Activated CD4-positive, alpha-beta T cell treated with anti-CD3 and anti-CD28 coated beads, Interleukin-2, amount 50 U/mL, for 1 hour (primary cell): ENCODE results near the gene KIF21B.

Experiments used
- DNase-seq: peaks from one replicate; pipeline ENCODE4 v3.0.0-alpha.2; 2020

Gene KIF21B

GRCh38 chr1:200989337-200989736 lies 34.2 kb downstream of the KIF21B start:
- DNase-seq = no peak

- DNase-seq = no peak
These were observed 34.8 kb downstream of the KIF21B start for GRCh38 chr1:200988693-200989092.

DNA sequence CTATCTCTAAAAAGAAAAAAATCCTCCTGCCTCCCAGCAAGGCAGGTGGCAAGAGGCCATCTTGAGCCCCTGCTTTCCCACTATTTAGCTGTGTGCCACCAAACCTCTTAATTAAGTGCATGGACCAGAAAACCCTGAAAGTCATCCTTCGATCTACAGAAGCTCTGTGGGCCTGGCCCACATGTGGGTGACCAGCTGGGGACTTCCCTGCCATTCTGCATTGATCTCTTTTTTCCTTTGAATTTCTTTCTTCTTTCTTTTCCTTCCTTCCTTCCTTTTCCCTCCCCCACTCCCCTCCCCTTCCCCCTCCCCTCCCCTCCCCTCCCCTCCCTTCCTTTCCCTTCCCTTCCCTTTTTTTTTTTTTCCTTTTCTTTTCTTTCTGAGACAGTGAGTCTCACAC lies 38.0 kb downstream of the KIF21B start:
- DNase-seq = no peak

DNA sequence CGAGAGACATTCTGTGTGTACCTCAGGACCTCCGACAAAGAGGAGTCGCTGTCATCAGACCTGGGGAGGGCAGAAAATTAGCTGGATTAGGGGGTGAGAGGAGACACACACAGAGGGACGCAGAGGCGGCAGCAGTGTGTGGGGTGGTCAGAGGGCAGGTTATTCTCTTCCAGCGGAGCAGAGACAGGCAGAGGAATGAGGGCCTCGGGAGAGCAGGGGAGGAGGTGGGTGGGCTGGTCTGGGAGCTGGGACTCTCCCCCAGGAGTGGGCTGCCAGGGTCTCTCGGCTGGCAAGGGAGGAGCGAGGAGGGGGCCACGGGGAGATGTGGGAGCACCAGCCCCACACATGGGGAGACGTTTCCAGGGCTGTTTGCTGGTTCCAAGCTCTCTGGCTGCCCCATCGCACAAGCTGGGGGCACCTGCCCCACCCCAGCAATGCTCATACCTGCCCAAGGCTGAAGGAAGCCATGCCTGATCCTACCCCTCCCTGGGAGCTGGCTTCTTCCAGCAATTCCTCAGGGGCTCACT lies 40.4 kb downstream of the KIF21B start:
- no peak for DNase-seq

GRCh38 chr1:200982071-200982945 lies 41.2 kb downstream of the KIF21B start:
- no peak for DNase-seq

- DNase-seq = no peak
These were observed 42.2 kb downstream of the KIF21B start for GRCh38 chr1:200981278-200981677.

DNA sequence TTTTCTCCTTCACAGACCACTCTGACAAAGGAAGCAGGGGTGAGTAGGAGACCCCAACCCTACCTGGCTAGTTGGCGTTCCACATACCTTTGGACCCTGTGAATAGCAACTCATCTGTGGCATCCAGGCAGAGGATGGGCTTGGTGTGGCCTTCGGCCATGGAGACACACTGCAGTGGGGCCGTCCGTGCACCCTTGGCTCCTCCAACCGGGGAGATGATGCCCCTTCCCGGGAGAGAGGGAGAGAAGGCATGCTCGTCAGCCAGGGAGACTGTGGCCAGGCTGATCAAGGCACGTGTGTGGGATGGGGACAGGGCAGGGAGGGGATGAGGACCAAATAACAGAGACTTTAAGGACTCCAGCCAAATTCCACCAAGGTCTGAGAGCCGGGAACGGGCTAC lies 42.6 kb downstream of the KIF21B start:
- no peak for DNase-seq

GRCh38 chr1:200980452-200980772 lies 43.1 kb downstream of the KIF21B start:
- no peak for DNase-seq

- DNase-seq = peak; percentile 64
These were observed 43.7 kb downstream of the KIF21B start for GRCh38 chr1:200979574-200980451.

DNA sequence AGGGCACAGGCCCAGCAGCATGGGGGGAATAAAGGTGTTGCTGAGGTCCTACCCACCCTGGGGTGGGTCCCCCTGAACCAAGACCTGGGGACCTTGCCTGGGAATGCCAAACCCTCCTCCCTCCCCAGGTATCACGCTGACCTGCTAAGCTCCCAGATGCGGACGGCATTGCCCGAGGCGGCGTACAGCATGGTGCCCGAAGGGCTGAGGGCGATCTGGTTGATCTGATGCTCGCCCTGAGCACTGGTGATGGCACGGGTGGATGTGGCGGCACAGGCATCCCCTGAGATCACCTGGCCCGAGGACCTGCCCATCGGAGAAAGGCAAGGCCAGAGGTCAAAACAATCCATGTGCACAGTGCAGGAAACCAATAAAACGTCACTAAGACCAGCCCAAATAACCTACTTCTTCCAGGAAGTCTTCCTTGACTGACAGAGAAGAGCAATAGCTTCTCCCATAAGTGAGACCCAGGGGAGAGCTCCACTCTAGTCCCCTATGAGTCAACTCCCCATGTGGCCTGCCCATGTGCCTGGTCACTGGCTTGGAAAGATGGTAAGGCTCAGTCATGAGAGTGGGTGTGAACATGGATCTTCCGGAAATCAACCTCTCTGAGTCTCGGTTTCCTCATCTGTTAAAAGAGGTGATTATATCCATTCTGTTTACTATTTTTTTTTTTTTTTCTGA lies 46.3 kb downstream of the KIF21B start:
- DNase-seq = no peak

- no peak for DNase-seq
These were observed 46.9 kb downstream of the KIF21B start for GRCh38 chr1:200976634-200977033.

DNA sequence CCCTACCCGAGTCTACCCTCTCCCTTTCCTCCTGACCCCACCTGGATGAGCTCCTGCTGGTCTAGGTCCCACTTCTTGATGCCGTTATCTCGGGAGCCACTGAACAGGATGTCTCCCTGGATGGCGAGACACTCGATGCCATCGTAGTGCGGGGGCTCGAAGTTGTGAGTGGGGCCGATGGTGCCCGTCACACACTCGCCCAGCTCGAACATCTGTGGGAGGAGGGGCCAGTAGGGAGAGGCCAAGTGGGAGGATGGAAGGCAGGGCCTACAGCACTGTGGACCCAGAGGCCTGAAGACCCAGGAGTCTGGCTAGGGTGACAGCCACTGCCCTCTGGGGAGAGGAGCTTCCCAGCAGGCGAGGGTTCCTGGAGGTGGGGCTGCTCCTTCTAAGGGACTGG lies 48.1 kb downstream of the KIF21B start:
- no peak for DNase-seq

DNA sequence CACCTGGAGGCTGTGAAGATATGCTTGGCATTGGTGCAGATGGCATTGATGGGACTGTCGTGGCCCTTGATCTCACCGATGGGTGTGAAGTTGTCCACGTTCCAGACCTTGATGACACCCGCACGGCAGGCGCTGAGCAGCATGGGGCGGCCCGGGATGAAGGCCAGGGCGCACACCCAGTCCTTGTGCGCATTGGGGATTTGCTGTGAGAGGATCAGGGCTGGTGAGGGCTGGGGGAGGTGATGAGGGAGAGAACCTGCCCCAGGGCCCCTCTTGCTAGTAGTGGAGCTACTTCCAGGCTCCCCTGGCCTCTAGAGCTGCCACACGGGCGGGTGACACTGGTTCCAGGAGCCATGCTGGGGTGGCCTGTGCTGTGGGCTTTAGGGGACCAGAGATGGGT lies 48.8 kb downstream of the KIF21B start:
- no peak for DNase-seq

GRCh38 chr1:200973937-200974657 lies 49.4 kb downstream of the KIF21B start:
- DNase-seq = no peak

GRCh38 chr1:200972985-200973742 lies 50.4 kb downstream of the KIF21B start:
- no peak for DNase-seq

DNA sequence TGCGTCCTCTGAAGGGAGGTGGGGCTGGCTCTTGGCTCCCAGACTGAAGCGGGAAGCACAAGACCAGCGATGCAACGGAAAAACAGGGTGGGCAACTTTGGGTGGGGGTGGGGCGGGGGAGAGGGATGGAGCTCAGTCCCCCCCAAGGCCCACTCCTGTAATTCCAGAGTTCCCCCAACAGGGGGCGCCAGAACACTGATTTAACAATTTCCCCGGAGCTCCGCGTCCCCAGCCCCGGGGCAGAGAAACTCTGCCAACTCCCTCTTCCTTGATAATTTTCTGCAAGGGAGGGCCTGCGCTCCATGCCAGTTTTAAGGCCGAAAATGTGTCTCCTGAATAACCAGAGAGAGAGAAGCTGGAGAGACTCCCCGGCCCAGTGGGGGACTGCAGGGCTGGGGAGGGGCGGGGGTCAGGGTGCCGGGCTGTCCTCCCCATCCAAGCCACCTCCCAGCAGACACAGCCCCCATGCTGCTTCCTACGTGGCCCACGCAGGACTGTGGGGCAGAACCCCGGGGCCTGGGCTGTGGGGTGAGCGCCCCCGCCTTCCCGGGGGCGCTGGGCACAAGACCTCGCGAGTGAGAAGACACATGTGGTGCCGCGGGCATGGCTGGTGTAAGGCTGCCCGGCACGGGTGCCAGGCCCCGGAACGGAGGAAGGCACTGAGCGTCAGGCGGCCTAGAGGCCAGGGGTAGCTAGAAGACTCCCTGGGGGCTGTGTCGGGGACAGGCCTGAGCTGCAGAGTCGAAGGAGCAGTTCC lies 51.4 kb downstream of the KIF21B start:
- peak; percentile 66 for DNase-seq

DNA sequence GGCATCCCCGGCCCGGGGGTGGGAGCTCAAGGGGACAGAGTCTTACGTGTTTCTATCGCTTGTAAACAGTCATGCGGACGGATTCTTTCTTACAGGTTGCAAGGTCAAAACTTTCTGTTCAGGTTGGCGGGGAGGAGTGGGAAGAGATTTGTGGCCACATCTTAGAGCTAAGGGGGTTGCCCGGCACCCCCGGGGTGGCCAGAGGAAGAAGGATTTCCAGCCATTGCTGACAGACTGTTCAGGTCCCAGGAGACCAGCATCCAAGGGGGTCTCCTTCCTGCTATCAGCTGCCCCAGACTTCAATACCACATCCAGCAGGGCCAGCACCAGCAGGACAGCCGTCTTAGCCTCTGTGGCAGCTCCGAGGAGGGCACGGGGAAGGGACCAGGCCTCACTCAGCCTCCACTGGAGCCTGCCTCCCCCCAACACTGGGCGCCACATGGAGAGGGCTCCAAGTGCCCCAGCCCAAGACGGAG lies 52.0 kb downstream of the KIF21B start:
- no peak for DNase-seq

DNA sequence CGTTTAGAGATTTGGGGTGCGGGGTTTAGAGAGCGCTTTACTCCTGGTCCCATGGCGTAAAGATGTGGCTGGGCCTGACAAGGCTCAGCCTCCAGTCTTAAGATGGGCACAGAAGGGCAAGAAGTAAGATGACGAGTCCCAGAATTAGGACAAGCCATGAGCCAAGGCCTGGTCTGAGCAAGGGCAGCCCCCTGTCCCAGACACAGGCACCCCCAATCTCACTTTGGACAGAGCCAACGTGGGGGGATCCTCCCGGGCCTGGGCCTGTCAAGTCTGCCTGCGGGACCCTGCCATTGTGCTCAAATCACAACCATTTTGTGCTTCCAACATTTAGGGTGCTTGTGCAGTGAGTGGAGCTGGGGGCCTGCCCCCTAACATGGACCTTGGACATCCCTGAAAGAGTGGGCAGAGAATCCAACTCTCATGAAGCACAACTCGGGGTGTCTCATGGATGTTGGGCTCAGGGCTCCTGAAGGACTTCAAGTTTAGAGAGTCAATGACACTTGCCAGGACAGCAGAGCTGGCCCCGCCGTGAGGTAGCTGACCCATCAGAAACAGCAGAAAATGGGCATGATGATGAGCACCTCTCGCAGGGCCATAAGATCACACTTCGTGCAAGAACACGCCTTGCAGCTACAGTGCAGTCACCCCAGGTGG lies 52.6 kb downstream of the KIF21B start:
- no peak for DNase-seq

DNA sequence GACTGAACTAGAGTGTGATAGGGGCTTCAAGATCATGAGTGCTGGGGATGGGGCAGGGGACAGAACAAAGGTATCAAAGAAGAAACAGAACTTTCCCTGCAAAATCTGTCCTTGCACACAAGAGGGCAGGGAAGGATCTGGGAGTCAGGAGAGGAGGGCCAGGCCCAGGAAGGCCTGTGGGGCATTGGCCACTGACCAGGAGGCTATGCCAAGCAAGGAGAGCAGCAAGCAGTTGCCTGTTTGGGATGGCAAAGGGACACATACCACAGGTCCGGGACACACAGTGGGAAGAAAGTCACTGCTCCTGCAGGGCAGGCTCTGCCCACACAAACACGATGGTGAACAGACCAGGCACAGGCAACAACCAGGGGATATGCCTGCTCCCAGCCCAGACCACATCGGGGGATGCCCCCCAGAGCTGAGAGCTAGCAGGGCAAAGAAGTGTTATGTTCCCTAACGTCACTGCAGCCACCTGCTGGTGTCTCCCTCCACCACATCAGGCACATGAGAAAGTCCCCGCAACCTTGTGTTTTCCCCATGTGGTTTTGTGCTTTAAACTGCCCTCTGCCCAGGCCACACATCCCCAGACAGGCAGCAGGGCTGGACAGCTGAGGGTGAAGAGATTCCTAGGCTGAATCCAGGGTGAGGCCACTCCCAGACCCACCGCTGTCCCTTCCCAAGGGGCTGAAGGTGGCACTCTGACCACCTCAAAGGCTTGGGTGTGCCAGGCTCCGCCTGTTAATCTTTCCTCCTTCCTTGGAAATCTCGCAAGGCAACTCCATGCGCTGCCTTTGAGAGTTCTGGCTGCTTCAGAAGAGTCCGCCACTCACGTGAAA lies 53.6 kb downstream of the KIF21B start:
- no peak for DNase-seq
